ENCODE results near the gene PRKRA.

GRCh38 chr2:178425255-178425827 lies 25.6 kb downstream of the PRKRA start:
- TF ChIP-seq HDAC6 (IDR thresholded peaks at IDR 0.05; ENCODE audit: low read depth, low read length): no peak
- TF ChIP-seq, protein P1, sequence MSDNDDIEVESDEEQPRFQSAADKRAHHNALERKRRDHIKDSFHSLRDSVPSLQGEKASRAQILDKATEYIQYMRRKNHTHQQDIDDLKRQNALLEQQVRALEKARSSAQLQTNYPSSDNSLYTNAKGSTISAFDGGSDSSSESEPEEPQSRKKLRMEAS (IDR thresholded peaks at IDR 0.05): no peak
- no peak for TF ChIP-seq MAFK (IDR thresholded peaks at IDR 0.05; ENCODE audit: low read depth, low read length)
- no peak for TF ChIP-seq SP2 (IDR thresholded peaks at IDR 0.05; ENCODE audit: low read length)
- TF ChIP-seq ATF3 (IDR thresholded peaks at IDR 0.05; ENCODE audit: insufficient read depth, low read depth, low read length): no peak
- no peak for TF ChIP-seq POLR2AphosphoS5 (IDR thresholded peaks at IDR 0.05; ENCODE audit: low read depth, low read length)
- TF ChIP-seq SAP30 (IDR thresholded peaks at IDR 0.05; ENCODE audit: insufficient read depth, insufficient replicate concordance, low read length): no peak
- no peak for TF ChIP-seq EGR1 (IDR thresholded peaks at IDR 0.05; ENCODE audit: borderline replicate concordance, low read depth, low read length)
- TF ChIP-seq ZNF274 (IDR thresholded peaks at IDR 0.05; ENCODE audit: borderline replicate concordance, extremely low read depth, low read length): no peak
- TF ChIP-seq, protein P2, sequence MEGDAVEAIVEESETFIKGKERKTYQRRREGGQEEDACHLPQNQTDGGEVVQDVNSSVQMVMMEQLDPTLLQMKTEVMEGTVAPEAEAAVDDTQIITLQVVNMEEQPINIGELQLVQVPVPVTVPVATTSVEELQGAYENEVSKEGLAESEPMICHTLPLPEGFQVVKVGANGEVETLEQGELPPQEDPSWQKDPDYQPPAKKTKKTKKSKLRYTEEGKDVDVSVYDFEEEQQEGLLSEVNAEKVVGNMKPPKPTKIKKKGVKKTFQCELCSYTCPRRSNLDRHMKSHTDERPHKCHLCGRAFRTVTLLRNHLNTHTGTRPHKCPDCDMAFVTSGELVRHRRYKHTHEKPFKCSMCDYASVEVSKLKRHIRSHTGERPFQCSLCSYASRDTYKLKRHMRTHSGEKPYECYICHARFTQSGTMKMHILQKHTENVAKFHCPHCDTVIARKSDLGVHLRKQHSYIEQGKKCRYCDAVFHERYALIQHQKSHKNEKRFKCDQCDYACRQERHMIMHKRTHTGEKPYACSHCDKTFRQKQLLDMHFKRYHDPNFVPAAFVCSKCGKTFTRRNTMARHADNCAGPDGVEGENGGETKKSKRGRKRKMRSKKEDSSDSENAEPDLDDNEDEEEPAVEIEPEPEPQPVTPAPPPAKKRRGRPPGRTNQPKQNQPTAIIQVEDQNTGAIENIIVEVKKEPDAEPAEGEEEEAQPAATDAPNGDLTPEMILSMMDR (IDR thresholded peaks at IDR 0.05; ENCODE audit: control extremely low read depth in 1 of 3, insufficient read depth in 1 of 3, low read depth in 1 of 3, low read length in 3 of 3): no peak
- no peak for TF ChIP-seq JUN (IDR thresholded peaks at IDR 0.05; ENCODE audit: low read depth, low read length)
- TF ChIP-seq TAF1 (IDR thresholded peaks at IDR 0.05; ENCODE audit: low read depth, low read length): no peak

Measured in H1 (cell line).